Testis (tissue), 2 donors: ENCODE measurements around the gene CHCHD3.

Experiments
- CTCF ChIP-seq, 3 experiments: fragments of 450-650 bp in 2 of 3; fragments of 200-600 bp in 1 of 3; sonication (generic) in 1 of 3; IDR thresholded peaks; one replicate each; pipeline ENCODE4 v1.5.1; 2016 to 2019; ENCODE audit warnings: antibody characterized with exemption in 3 of 3, mild to moderate bottlenecking in 2 of 3, moderate library complexity in 1 of 3
- POLR2A ChIP-seq: fragments of 450-650 bp; IDR thresholded peaks from one replicate; pipeline ENCODE4 v1.6.1; 2017; ENCODE audit warnings: antibody characterized with exemption, mild to moderate bottlenecking, moderate library complexity

- TF ChIP-seq CTCF (IDR thresholded peaks at IDR 0.05) (no peak), POLR2A (no peak)
These were observed 31.1 kb upstream of the CHCHD3 start for GRCh38 chr7:133112976-133113375.
